Left lung (tissue), 10 donors: ENCODE measurements around the gene APOE. TPM values are rescaled to one million over a fixed set of nuclear protein-coding genes. Genes with fewer than 3 reads are reported as not detected.

Experiments used
- ATAC-seq: fragments of 200-7000 bp; cut with Tn5 transposase; one replicate; pipeline ENCODE4 v1.9.1; 2020; ENCODE audit warnings: moderate library complexity
- DNase-seq, 4 donors: peaks; one replicate each; pipeline ENCODE4 v3.0.0-alpha.2; 2013 to 2020
- H3K27ac ChIP-seq, 2 donors: fragments of 200-600 bp; sonication (generic) in 1 of 2; one replicate each; pipeline versions ENCODE4 v1.5.0 to v1.8.0; 2020 to 2021
- H3K27me3 ChIP-seq, 2 donors: fragments of 200-600 bp; sonication (generic) in 1 of 2; one replicate each; pipeline versions ENCODE4 v1.5.0 to v1.8.0; 2020 to 2021
- H3K36me3 ChIP-seq, 2 donors: fragments of 200-600 bp; sonication (generic) in 1 of 2; one replicate each; pipeline versions ENCODE4 v1.5.0 to v1.8.0; 2020 to 2021
- H3K4me1 ChIP-seq, 2 donors: fragments of 200-600 bp; one replicate each; pipeline ENCODE4 v1.8.0; 2021
- H3K4me3 ChIP-seq, 2 donors: fragments of 200-600 bp; sonication (generic) in 1 of 2; one replicate each; pipeline versions ENCODE4 v1.5.0 to v1.8.0; 2020 to 2021; ENCODE audit warnings: mild to moderate bottlenecking in 1 of 2
- H3K9me3 ChIP-seq, 2 donors: fragments of 200-600 bp; sonication (generic) in 1 of 2; one replicate each; pipeline versions ENCODE4 v1.5.0 to v1.8.0; 2020 to 2021
- intact Hi-C, 2 donors: fragments of 100-400 bp; cut with DNase I; formaldehyde crosslinking; loops; one replicate each; pipeline versions ENCODE4 v1.11.2 to v1.14.2; 2022
- polyA plus RNA-seq, 6 donors: library from polyadenylated mRNA; unstranded; fragments of 120-200 nt; gene quantifications; one replicate each; pipeline ENCODE4 v1.2.1, GENCODE V29; 2013; ENCODE audit not compliant: insufficient read length in 6 of 6
- total RNA-seq, 2 donors: library from RNA; stranded (reverse); fragmentation: NEBNext Ultra II Directional; extraction: Animal tissue kit (Norgen Biotek cat#: 25700); gene quantifications; one replicate each; pipeline ENCODE4 v1.2.1, GENCODE V29; 2021
- TF ChIP-seq, protein P1 (sequence below), 2 donors: fragments of 200-600 bp; sonication (generic) in 1 of 2; IDR thresholded peaks; one replicate each; pipeline versions ENCODE4 v1.5.0 to v1.8.0; 2021; ENCODE audit warnings: antibody characterized with exemption in 2 of 2
- donor health status: DM: no; HTN: yes; CAD: no.
- donor health status: DM: no; HTN: no; CAD: no.

The APOE gene
- total and polyA plus RNA-seq, 8 donors = 22.6 to 757 (median 37.7) TPM

GRCh38 chr19:44954649-44955504 lies 49.3 kb downstream of the APOE start, which contains the start of gene CLPTM1:
Gene CLPTM1, plus strand, starts transcription at chr19:44955380. Its CDS starts 16 bp downstream, at chr19:44955396.
- DNase-seq (peak; percentile 97 to 99 (median 98)), ATAC-seq (peak; percentile 95)

GRCh38 chr19:44955505-44956439 lies 50.2 kb downstream of the APOE start:
- H3K27ac ChIP-seq = peak overlapping the region in 1 of 2 donors; percentile 87
- peak overlapping the region; percentile 91 to 97 for H3K4me3 ChIP-seq
- TF ChIP-seq, protein P1, sequence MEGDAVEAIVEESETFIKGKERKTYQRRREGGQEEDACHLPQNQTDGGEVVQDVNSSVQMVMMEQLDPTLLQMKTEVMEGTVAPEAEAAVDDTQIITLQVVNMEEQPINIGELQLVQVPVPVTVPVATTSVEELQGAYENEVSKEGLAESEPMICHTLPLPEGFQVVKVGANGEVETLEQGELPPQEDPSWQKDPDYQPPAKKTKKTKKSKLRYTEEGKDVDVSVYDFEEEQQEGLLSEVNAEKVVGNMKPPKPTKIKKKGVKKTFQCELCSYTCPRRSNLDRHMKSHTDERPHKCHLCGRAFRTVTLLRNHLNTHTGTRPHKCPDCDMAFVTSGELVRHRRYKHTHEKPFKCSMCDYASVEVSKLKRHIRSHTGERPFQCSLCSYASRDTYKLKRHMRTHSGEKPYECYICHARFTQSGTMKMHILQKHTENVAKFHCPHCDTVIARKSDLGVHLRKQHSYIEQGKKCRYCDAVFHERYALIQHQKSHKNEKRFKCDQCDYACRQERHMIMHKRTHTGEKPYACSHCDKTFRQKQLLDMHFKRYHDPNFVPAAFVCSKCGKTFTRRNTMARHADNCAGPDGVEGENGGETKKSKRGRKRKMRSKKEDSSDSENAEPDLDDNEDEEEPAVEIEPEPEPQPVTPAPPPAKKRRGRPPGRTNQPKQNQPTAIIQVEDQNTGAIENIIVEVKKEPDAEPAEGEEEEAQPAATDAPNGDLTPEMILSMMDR (IDR thresholded peaks at IDR 0.05) = no peak
- no peaks in the 10 kb centered on the region for H3K27me3 ChIP-seq
- ATAC-seq = peak; percentile 22
- intact Hi-C loops = no loop called here
- peaks cover 0 to 7% of the 10 kb centered on the region in 2 donors for H3K36me3 ChIP-seq
- no peaks in the 10 kb centered on the region for H3K9me3 ChIP-seq
- no peak for DNase-seq
- peaks cover 7 to 49% of the 10 kb centered on the region in 2 donors for H3K4me1 ChIP-seq

More at GRCh38 chr19:44954649-44955504, 49.3 kb downstream of the APOE start, which contains the start of gene CLPTM1:
- Histone ChIP-seq H3K36me3 (peaks cover 0 to 5% of the 10 kb centered on the region in 2 donors), H3K4me1 (peaks cover 7 to 49% of the 10 kb centered on the region in 2 donors), H3K27ac (peak within 1 kb of the TSS; percentile 87 to 94), H3K4me3 (peak within 1 kb of the TSS; percentile 91 to 97), H3K27me3 (no peaks in the 10 kb centered on the region), H3K9me3 (no peaks in the 10 kb centered on the region)
- TF ChIP-seq, protein P1 (IDR thresholded peaks at IDR 0.05) = no peak
- intact Hi-C loops = loop anchor here in 1 of 2 donors (5.0 kb wide), 1 partner anchor 53 kb away; no protein-coding TSS in a partner anchor

- ATAC-seq = no peak
- H3K27ac ChIP-seq = no peak overlapping the region
- peaks cover 7 to 42% of the 10 kb centered on the region in 2 donors for H3K4me1 ChIP-seq
- no peaks in the 10 kb centered on the region for H3K9me3 ChIP-seq
- TF ChIP-seq, protein P1 (IDR thresholded peaks at IDR 0.05) = no peak
- peaks cover 0 to 22% of the 10 kb centered on the region in 2 donors for H3K36me3 ChIP-seq
- intact Hi-C loops = no loop called here
- H3K4me3 ChIP-seq = no peak overlapping the region
- no peaks in the 10 kb centered on the region for H3K27me3 ChIP-seq
- no peak for DNase-seq
Measured at GRCh38 chr19:44957526-44957925, 51.9 kb downstream of the APOE start.

- H3K27me3 ChIP-seq = no peaks in the 10 kb centered on the region
- no peaks in the 10 kb centered on the region for H3K9me3 ChIP-seq
- no peak for DNase-seq
- intact Hi-C loops = no loop called here
- no peak overlapping the region for H3K4me3 ChIP-seq
- no peak overlapping the region for H3K27ac ChIP-seq
- peaks cover 7 to 42% of the 10 kb centered on the region in 2 donors for H3K4me1 ChIP-seq
- ATAC-seq = no peak
- TF ChIP-seq, protein P1 (IDR thresholded peaks at IDR 0.05) = no peak
- H3K36me3 ChIP-seq = peaks cover 0 to 28% of the 10 kb centered on the region in 2 donors
Measured at GRCh38 chr19:44958090-44958489, 52.5 kb downstream of the APOE start.

Other genes starting within 250 kb of the APOE start
- gene CEACAM19, start 234.3 kb upstream of the APOE start, total RNA-seq = 1 to 10 TPM; 4.1 to 5.4 TPM
- gene CEACAM19, start 234.3 kb upstream of the APOE start, polyA plus RNA-seq = 10 to 100 TPM; 12.8 to 21.9 (median 15.9) TPM
- under 1 TPM in 1 of 2 donors, not detected in 1; 0.20 TPM for gene CEACAM16, start 206.6 kb upstream of the APOE start, total RNA-seq
- not detected for gene CEACAM16, start 206.6 kb upstream of the APOE start, polyA plus RNA-seq
- 10 to 100 TPM; 48.2 to 79.9 TPM for gene BCL3, start 157.1 kb upstream of the APOE start, total RNA-seq
- 10 to 100 TPM in 5 of 6 donors, 1 to 10 TPM in 1; 7.3 to 16.6 (median 12.9) TPM for gene BCL3, start 157.1 kb upstream of the APOE start, polyA plus RNA-seq
- 1 to 10 TPM; 5.2 to 6.1 TPM for gene CBLC, start 127.9 kb upstream of the APOE start, total RNA-seq
- 1 to 10 TPM; 3.1 to 5.7 (median 3.8) TPM for gene CBLC, start 127.9 kb upstream of the APOE start, polyA plus RNA-seq
- 100 to 1,000 TPM; 110 to 389 TPM for gene BCAM, start 96.7 kb upstream of the APOE start, total RNA-seq
- gene BCAM, start 96.7 kb upstream of the APOE start, polyA plus RNA-seq = 100 to 1,000 TPM; 143 to 235 (median 163) TPM
- 100 to 1,000 TPM in 1 of 2 donors, 10 to 100 TPM in 1; 86.7 to 145 TPM for gene NECTIN2, start 59.5 kb upstream of the APOE start, total RNA-seq
- 10 to 100 TPM; 66.9 to 92.1 (median 77.6) TPM for gene NECTIN2, start 59.5 kb upstream of the APOE start, polyA plus RNA-seq
- 10 to 100 TPM; 42.0 to 79.9 TPM for gene TOMM40, start 14.5 kb upstream of the APOE start, total RNA-seq
- 10 to 100 TPM; 28.8 to 48.2 (median 37.3) TPM for gene TOMM40, start 14.5 kb upstream of the APOE start, polyA plus RNA-seq
- 100 to 1,000 TPM; 248 to 569 TPM for gene APOC1, start 8.8 kb downstream of the APOE start, total RNA-seq
- gene APOC1, start 8.8 kb downstream of the APOE start, polyA plus RNA-seq = 10 to 100 TPM in 4 of 6 donors, 1 to 10 TPM in 2; 9.2 to 14.0 (median 11.3) TPM
- not detected for gene APOC4, start 36.4 kb downstream of the APOE start, total RNA-seq
- gene APOC4, start 36.4 kb downstream of the APOE start, polyA plus RNA-seq = not detected
- gene APOC2, start 40.3 kb downstream of the APOE start, total RNA-seq = 10 to 100 TPM; 20.2 to 27.6 TPM
- 1 to 10 TPM in 1 of 6 donors, under 1 TPM in 3, not detected in 2; 0.24 to 1.2 (median 0.41) TPM for gene APOC2, start 40.3 kb downstream of the APOE start, polyA plus RNA-seq
- gene CLPTM1, start 49.6 kb downstream of the APOE start, total RNA-seq = 100 to 1,000 TPM; 113 to 118 TPM
- gene CLPTM1, start 49.6 kb downstream of the APOE start, polyA plus RNA-seq = 10 to 100 TPM; 67.1 to 84.0 (median 69.7) TPM
- gene RELB, start 95.7 kb downstream of the APOE start, total RNA-seq = 10 to 100 TPM; 13.2 to 18.7 TPM
- gene RELB, start 95.7 kb downstream of the APOE start, polyA plus RNA-seq = 1 to 10 TPM; 3.7 to 6.0 (median 5.2) TPM
- gene CLASRP, start 133.2 kb downstream of the APOE start, total RNA-seq = 10 to 100 TPM; 62.9 to 77.5 TPM
- gene CLASRP, start 133.2 kb downstream of the APOE start, polyA plus RNA-seq = 10 to 100 TPM; 74.7 to 95.3 (median 85.9) TPM
- 1 to 10 TPM; 1.4 to 2.0 TPM for gene ZNF296, start 170.7 kb downstream of the APOE start, total RNA-seq
- gene ZNF296, start 170.7 kb downstream of the APOE start, polyA plus RNA-seq = 1 to 10 TPM in 2 of 6 donors, under 1 TPM in 4; 0.43 to 1.4 (median 0.85) TPM
- gene GEMIN7, start 173.5 kb downstream of the APOE start, total RNA-seq = 10 to 100 TPM; 20.9 to 24.0 TPM
- gene GEMIN7, start 173.5 kb downstream of the APOE start, polyA plus RNA-seq = 10 to 100 TPM; 18.9 to 25.4 (median 21.5) TPM
- 10 to 100 TPM; 26.8 to 29.8 TPM for gene PPP1R37, start 187.4 kb downstream of the APOE start, total RNA-seq
- 10 to 100 TPM; 17.3 to 27.4 (median 22.4) TPM for gene PPP1R37, start 187.4 kb downstream of the APOE start, polyA plus RNA-seq